GM19025 (cell line): ENCODE data around the gene ATP1A2.

Experiments
- ATAC-seq: cut with Tn5 transposase; IDR thresholded peaks from one replicate; pipeline ENCODE4 v1.9.1; 2021; ENCODE audit warnings: mild to moderate bottlenecking, low read depth, moderate library complexity; ENCODE audit not compliant: unreplicated experiment

The ATP1A2 gene

DNA sequence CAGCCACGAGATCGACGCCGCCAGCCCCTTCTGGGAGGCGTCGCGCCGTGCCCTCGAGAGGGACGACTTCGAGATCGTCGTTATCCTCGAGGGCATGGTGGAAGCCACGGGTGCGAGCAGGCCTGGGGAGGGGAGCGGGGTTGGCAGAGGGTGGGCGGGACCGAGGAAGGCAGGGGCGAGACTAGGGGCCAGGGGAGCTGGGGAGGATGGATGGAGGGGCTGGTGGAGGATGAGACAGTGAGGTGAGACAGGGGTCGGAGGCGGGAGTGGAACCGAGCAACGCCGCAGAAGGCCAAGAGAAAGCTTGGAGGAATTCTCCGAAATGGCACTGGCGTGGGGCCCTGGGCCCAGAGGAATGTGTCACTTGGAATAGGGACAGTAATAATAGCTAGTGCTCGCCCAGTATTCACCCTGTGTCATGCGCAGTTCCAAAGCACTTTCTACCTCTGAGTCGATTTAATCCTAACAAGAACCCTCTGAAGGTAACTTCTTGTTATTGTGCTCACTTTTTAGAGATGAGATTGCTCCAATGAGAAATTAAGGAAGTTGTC lies 30.7 kb upstream of the ATP1A2 start:
- no peak for ATAC-seq

DNA sequence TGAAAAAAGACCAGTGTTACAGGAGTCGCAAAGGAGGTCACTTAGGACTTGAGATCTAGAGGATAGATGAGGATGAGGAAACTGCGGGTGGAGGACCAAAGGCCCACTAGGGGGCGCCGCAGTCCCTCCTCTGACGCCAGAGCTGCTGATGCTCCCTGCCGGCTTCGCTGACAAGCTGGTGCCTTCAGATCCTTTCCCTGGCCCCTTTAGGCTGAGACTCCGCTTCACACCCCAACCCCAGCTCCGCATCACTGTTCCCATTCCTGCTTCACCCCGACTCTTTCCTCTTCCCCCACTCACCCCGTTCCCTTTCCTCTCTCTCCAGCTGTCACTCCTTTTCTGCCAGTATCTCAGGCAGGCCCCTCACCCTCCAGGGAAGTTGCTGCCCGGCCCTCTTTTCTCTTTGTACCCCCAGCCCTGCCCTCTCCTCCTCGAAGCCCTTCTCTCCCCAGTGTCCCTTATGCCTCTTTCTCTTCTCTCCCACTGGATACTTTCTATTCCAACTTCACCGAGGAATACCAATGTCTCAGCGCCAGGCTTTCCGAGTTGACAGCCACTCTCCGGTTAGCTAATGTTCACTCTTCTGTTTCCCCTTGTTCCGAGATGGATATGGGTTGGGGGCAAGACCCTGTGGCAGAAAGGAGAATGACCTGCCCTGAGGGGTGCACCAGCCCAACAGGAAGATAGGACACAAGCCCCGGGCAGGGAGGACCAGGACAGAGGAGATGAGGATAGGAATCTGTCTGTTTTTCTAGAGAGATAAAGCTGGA lies 29.7 kb upstream of the ATP1A2 start:
- no peak for ATAC-seq

DNA sequence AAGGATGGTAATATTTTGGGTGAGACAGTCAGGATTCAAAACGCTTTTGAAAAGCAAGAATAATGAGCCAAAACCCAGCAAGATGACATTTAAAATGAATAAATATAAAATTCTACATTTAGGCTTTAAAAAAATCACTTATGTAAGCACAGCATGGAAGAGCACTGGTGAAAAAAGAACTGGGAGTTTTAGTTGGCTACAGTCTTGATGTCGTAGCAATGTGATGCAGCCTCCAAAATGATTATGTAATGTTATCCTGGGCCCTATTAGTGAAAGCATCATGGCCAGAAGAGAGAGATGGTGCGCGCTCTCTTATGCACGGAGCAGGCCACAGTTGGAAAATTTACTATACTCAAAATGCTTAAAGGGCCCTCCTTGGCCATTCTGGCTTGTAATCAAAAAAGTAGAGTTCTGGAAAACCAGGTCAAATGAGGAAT lies 29.1 kb upstream of the ATP1A2 start:
- ATAC-seq: no peak

DNA sequence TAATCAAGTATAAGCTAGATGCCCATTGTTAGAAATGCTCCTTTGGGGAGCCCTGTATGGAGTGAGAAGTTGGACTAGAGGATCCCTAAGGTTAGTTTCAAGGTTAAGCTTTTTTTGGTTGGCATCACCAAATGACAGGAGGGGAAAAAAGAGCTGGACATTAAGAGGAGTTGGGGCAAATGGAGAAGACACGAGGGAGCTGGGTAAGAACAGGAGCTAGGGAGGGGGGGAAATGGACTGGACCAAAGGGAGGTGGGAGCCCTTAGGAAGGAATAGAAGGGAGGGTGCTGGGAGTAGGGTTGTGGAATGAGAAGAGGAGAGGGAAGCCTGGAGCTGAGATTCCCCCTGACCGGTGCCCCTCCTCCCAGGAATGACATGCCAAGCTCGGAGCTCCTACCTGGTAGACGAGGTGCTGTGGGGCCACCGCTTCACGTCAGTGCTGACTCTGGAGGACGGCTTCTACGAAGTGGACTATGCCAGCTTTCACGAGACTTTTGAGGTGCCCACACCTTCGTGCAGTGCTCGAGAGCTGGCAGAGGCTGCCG lies 28.4 kb upstream of the ATP1A2 start:
- no peak for ATAC-seq

DNA sequence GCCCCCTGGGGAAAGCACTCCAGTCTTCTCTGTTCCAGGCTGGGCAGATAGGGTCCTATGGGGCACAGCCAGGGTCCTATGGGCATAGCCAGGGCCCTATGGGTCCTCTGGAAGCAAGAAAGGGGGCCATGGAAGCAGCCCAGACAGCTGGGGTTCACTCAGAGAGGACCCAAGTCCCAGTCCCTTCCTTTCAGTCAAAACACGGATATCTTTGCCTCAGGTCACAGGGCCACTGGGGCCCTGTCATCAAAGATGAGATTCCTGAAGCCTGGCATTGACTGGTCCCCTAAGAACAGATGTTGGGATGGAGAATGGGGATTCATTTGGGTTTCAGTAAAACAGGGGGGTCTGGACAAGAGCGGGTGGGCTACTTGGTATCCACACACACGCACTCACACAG lies 25.7 kb upstream of the ATP1A2 start:
- no peak for ATAC-seq

DNA sequence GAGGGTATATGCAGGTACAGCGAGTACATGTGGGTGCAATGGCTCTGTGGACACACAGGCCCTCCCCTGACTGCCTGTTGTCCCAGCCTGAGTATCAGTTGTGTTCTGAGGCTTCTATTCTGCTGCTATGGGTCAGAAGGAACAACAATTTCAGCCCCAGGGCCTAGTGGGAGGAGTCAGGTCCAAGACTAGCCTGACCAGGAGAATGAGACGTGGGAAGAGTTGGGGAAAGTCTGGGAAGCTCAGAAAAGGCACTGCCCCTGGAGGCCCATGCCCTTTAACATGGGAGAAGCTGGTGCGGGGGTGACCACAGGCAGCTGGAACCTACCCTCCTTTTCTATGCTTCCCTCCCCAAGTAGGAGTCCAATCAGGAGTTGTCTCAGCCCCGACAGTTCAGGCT lies 24.8 kb upstream of the ATP1A2 start:
- no peak for ATAC-seq

DNA sequence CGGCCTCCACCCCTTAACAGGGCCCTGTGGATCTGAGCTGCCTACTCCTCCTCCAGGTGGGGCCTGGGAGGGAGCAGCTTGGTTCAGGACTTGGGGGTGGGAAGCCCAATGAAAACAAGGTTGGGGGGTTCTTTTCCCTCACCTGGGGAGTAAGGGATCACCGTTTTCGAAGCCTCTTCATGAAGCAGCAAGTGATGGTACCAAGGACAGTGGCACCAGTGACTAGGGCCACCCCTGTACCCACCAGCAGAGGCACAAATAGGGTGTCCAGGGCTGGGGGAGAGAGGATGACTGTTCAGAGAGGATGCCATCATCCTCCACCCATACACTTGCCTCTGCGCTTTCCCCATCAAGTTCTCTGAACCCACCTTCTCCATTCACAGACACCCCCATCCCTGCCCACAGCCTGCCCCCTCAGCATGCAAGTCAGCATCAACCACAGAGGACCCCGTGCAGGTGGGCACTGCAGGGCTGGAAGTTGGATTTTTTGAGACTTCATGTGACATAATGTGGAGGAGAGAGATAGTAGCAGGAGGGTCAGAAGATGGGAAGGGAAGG lies 23.8 kb upstream of the ATP1A2 start:
- no peak for ATAC-seq

DNA sequence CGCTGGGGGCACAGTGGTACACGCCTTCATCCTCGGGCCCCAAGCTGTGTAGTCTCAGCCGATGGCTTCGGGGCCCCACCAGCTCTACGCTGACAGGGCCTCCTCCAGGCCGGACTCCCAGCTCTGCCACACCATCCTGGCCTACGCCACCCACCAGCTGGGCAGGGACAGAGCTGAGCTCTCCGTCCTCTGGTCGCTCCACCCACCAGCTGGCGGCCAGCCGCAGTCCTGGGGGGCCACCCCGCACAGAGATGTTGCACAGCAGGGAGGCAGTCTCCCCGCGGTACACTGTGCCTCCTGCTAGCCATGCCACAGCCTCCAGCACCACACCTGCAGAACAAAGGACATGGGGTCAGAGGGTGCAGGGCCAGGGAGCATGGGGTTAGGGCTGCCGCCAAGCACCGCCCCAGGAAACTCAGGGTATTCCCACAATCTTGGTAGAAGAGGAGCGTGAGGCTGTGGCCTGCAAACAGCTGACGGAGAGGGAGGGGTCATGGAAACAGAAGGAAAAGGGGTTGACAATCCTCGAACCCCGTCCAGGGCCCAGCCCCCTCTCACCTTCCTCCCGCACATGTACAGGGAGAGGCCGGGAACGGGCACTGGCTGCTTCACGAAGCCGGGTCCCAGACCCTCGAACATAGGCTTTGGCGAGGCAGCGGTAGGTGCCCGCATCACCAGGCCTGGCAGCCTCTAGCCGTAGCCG lies 23.0 kb upstream of the ATP1A2 start:
- ATAC-seq: no peak

DNA sequence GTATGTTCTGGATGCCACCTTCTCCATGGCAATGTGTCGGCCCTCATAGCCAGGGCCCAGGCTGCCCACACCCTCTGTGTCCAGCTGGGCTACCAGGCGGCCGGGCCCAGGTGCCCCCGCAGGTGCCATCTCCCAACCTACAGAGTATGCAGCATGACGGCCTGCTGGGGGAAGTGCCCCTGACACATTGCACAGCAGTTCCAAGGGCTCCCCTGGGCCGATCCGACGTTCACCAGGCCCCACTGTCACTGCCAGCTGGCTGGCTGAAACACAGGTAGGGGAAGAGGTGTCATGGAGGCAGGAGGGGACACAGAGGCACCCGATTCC lies 22.5 kb upstream of the ATP1A2 start:
- no peak for ATAC-seq

DNA sequence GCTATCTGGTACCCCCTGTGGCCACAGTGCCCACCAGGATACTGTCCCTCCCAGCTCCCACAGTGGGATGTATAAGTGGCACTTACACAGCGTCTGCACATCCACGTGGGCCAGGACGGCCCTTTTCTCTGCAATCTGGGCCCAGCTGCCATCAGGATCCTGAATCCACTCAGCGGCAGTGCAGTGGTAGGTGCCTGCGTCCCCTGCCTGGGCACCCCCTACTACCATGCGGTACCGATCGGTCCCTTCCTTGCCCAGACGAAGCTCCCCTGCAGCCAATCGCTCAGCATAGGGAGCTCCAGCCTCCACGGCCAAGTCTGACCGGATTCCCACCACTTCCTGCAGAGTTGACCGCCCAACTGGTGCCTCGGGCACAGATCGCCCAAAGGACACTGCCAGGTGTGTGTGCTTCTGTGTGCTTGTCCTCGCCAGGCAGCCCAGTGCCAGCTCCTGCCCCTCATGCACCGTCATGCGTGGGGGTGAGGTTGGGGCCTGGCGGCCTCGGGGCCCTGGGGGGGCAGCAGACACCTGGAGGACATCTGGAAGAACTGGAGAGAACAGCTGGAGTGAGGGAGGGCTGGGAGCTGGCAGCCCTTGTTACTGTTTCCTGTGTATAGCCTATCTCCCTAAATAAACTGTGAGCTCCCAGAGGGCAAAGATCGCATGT lies 21.8 kb upstream of the ATP1A2 start:
- no peak for ATAC-seq

DNA sequence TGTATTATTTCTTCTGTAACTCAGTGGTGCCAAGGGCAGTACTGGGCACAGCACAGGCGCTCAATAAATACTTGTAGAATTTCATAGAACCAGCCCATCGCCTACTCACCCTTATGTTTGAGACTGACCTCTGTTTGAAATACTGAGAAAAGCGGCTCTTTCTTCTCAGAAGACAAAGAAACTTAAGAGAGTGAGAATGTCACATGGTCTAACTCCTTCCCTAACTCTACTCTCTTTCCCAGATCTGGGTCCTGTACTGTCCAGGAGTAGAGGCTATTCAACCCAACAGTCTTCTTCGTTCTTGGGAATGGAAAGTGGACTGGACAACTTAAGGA lies 21.3 kb upstream of the ATP1A2 start:
- no peak for ATAC-seq

DNA sequence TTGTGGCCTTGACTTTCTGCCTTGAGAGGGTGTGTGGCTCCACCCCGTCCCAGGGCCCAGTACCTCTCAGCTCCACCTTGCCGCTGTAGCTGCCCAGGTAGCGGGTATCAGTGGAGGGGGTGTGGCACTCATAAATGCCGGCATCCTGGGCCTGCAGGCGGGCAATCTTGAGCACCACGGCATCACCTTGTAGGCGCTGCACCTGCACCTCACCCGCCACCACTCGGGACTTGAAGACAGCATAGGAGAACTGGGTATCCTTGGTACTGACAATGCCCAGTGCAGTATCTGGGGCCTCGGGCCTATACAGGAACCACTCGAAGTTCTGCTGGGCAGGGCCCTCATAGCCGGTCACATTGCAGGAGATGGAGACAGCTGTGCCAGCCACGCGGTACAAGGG lies 20.8 kb upstream of the ATP1A2 start:
- ATAC-seq: no peak

DNA sequence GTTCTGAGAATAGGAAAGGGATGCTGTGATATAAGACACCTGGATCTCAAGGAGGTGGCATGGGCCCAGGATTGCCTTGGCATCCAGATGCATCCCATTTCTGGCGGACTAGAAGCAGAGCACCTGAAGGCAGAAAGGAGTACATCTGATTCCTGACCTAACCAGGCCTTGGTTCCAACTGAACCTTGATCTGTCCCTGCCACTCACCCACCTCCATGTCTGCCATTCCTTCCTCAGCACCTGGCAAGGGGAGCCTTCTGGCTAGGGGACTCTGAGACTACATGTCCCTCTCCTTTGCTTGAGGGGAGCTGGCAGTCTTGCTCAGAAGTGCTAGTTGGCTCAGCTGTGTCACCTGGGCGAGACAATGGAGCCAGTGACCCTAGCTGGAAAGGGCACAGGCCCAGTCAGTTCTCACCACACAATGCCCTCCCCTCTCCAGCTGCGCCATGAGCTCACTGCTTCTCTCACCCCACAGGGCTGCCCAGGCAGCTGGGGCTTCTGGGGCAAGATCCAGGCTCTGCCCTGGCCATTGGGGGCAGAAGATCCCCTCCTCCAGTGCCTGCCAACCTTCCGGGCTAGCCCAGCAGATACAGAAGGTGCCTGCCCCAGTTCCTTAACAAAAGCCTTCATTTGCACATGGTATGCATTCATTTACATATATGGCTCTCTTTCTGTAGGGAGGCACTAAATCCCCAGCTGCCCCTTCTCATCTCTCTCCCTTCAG lies 20.0 kb upstream of the ATP1A2 start:
- ATAC-seq: no peak

DNA sequence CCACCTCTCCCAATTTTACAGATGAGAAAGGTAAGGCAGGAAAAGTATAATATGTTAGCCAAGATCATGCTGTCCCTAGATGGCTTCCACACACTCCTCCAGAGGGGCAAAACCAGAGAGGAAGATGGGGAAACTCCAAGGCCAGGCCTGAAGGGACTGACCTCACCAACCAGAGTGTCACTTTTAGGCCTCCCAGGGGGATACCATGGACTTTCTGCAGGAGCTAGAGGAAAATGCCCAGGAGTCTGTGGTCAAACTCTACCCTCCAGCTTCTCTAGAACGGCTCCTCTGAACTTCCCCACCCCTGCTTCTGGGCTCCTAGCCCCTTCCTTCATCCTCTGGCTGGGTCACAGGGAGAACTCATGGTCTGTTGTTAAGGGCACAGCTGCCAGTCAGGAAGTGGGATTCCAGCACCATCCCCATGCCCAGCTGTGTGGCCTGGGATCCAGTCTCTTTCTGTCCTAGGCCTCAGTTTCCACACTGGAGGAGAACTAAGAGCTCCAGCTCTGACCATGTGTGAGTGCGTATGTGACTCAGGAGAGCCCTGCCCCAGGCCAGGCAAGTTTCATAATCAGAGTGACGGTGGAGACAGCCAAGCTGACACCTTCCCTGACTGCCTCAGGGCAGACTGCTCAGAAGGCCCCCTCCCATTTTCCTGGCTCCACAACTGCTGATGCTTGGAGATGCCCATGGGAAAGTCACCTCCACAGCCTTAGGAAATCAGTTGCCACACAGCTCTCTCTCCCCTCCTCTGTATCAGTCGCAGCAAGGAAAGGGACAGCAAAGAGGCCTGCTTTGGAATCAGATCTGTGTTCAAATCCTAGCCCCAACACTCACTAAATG lies 19.1 kb upstream of the ATP1A2 start:
- no peak for ATAC-seq

DNA sequence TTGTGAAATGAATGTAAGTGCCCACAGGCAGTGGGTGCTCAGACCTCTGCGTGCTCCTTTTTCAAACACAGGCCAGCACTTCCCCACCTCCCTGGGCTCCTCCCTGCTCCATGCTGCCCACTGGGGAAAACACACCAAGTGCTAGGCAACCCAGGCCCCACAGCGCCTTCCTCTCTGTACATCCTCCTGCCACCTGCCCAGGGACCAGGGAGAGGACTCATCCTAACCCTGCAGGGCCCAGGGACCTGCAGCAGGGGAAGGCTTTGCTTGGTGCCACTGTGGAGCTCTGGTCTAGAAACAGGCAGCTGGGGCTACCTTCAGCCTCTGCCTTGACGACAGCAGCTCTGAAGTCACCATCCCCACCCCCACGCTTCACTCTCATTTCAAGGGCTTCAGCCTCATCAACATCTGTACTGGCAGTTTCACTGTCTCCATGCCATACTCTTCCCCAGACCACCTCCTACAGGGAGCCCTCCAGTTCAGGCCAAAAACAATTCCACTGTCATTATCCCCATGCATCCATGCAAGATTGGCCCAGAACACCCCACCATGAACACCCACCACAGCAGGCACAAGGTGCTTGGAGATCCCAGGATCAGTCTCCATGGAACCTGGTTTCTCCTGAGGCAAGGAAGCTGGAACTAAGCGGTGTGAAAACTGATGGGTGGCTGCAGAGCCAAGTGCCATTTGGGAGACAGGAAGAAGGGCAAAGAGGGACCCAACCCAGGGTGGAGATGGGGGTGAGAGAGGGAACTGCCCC lies 18.2 kb upstream of the ATP1A2 start:
- no peak for ATAC-seq

DNA sequence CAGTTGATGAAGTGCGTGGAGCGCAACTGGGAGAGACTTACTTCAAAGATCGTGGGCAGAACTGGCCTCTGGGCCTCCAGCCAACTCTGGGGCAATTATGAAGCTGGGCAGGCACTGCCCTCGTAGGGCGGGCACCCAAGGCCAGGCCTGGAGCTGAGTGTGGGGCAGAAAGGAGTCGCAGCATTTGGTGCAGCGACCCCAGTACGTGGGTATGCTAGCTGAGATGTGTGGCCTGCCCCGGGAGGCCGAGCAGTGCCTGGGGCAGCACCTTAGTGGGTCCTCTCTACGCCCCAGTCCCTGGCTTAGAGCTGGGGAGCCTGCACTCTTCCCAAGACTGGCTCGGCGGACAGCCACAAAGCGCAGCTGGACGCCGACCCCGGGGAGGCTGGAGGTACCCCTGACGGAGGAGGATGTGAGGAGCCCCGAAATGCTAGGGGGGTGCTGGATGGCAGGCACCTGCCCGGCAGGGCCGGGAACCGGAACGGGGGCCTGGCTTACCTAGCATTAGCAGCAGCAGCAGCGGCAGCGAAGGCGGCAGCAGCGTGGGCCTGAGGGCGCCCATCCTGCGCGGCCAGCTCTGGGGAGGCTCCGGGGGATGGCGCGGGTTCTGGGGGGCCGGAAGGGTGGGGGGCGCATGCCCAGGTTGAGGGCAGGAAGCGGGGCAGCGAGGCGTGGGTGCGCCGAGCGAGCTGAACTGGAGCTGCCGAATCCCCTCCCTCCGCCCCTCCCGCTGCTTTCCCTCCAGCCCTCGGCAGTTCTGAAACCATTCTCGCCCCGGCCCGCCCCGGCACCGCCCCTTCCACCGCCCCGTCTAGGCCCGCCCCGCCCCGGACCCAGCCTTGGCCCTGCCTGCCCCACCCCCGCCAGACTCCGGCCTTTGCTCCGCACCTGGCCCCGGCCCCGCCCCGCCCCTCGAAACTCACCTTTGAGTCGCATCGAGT lies 17.4 kb upstream of the ATP1A2 start, which contains the start of gene IGSF8:
Gene IGSF8, minus strand, starts transcription at position 709 of the 941 bp plus-strand sequence. Its CDS starts 147 bp downstream, at position 562.
- ATAC-seq: peak; percentile 44

DNA sequence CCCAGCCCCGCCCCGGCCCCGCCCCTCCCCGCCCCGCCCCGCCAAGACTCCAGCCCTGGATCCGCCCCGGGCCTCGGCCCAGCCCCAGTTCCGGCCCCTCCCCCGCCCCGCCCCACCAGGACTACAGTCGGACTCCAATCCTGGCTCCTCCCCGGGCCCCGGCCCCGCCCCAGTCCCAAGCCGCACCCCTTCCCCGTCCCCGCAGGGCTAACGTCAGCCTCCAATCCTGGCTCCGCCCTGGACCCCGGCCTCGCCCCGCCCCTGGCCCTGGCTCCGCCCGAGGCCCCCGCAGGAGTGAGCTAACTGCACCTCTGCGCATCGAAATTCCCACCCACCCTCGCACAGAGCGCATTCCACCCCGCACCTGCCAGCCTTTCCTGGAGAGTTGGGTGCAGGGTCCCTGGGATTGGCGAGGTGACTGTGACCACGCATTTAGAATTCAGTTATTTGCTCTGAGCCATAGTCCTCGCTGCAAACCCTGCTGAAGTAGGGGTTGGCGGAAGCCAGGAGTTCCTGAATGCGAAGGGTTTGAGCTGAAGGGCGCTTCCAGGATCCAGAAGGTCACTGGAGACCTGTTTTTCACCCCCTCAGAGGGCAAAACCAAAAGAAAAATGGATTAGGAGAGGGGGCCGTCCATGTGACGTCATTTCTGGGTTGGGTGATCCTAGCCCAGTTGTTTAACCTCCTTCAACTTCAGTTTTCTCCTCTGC lies 16.6 kb upstream of the ATP1A2 start:
- ATAC-seq: peak; percentile 89
